ENCODE measurements around the gene STIM1. TPM values are rescaled to one million over a fixed set of nuclear protein-coding genes. Genes with fewer than 3 reads are reported as not detected.
"Not testable (repeated sequence)": the region's sequence is repeated elsewhere in the genome, so short reads cannot be mapped to it uniquely, and the experiment has no call there.

STIM1 gene
- total RNA-seq, 1 donor from 2014 or later = 9.6 TPM

DNA sequence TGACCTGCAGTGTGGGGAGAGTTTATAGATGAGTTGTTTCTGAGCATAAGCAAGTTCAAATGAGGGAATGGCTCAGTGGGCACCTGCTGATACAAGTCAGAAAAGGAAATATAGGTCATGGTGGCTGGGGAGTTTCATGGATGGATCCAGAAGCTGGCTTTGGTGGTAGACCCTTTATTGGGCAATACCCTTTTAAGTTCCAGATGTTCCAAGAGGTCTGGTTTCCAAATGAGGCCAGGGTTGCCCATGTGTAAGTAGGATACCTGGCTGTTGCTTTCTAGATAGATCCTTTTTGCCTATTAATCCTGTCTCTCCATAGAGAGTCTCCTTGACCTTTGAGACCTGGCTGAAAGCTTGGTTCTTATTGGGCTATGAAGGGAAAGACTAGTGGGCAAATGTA, 2.2 kb downstream of the STIM1 start:
- Mint-ChIP-seq H3K36me3 (ENCODE audit: unreplicated experiment) (no peaks in the 10 kb centered on the region), H3K27me3 (ENCODE audit: unreplicated experiment) (peaks cover 3% of the 10 kb centered on the region), H3K4me3 (ENCODE audit: unreplicated experiment) (no peak overlapping the region), H3K9me3 (ENCODE audit: unreplicated experiment) (no peaks in the 10 kb centered on the region), H3K27ac (ENCODE audit: unreplicated experiment) (no peak overlapping the region), H3K4me1 (ENCODE audit: low read depth, unreplicated experiment) (no peaks in the 10 kb centered on the region)
- TF ChIP-seq, protein P1, sequence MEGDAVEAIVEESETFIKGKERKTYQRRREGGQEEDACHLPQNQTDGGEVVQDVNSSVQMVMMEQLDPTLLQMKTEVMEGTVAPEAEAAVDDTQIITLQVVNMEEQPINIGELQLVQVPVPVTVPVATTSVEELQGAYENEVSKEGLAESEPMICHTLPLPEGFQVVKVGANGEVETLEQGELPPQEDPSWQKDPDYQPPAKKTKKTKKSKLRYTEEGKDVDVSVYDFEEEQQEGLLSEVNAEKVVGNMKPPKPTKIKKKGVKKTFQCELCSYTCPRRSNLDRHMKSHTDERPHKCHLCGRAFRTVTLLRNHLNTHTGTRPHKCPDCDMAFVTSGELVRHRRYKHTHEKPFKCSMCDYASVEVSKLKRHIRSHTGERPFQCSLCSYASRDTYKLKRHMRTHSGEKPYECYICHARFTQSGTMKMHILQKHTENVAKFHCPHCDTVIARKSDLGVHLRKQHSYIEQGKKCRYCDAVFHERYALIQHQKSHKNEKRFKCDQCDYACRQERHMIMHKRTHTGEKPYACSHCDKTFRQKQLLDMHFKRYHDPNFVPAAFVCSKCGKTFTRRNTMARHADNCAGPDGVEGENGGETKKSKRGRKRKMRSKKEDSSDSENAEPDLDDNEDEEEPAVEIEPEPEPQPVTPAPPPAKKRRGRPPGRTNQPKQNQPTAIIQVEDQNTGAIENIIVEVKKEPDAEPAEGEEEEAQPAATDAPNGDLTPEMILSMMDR (IDR thresholded peaks at IDR 0.05; ENCODE audit: partially characterized antibody, unreplicated experiment) = no peak
- DNase-seq = no peak

DNA sequence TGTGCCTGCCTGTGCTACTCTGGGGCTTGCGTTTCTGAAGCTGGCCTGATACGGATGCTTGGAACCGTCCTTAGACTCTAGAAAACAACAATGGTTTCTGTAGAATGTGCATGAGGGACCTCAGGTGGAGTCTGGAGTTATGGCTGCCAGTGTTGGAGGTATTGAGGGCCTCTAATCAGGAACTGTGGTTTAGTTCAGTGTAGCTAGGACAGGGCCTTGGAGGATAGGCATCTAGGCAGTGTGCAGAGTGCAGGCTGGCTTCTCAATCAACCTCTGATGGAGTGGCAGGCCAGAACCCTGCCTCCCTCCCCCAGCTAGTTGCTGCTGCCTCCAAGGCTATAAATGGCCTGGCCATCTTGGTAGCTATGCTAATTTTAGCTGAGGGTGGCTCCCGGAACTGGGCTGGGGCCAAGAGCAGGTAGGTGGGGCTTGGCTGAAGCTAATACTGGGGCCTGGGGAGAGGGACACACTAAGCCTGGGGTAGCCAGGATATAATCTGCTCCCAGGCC, 4.0 kb downstream of the STIM1 start:
- H3K9me3 Mint-ChIP-seq (ENCODE audit: unreplicated experiment) = no peaks in the 10 kb centered on the region
- H3K27me3 Mint-ChIP-seq (ENCODE audit: unreplicated experiment) = peaks cover 3% of the 10 kb centered on the region
- no peak overlapping the region for H3K4me3 Mint-ChIP-seq (ENCODE audit: unreplicated experiment)
- H3K27ac Mint-ChIP-seq (ENCODE audit: unreplicated experiment) = no peak overlapping the region
- TF ChIP-seq, protein P1 (IDR thresholded peaks at IDR 0.05; ENCODE audit: partially characterized antibody, unreplicated experiment) = no peak
- no peaks in the 10 kb centered on the region for H3K36me3 Mint-ChIP-seq (ENCODE audit: unreplicated experiment)
- H3K4me1 Mint-ChIP-seq (ENCODE audit: low read depth, unreplicated experiment) = no peaks in the 10 kb centered on the region
- DNase-seq = no peak

DNA sequence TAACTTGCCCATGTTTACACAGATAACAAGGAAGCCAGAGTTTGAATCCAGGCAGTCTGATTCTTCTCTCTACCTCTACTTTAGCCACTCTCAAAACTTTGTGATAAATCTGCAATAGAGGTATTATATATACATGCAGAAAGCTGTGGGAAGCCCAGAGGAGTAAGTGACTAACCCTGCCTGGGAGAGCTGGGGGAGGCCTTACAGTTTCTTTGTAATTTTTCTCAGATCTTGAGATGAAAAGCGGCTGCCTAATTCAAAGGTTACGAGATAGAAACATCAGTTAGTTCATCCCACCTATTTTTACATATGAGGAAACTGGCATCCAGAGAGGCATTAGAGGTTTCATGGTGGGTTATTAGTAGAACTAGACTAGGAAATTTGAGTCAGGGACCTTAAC, 4.9 kb downstream of the STIM1 start:
- no peaks in the 10 kb centered on the region for H3K4me1 Mint-ChIP-seq (ENCODE audit: low read depth, unreplicated experiment)

DNA sequence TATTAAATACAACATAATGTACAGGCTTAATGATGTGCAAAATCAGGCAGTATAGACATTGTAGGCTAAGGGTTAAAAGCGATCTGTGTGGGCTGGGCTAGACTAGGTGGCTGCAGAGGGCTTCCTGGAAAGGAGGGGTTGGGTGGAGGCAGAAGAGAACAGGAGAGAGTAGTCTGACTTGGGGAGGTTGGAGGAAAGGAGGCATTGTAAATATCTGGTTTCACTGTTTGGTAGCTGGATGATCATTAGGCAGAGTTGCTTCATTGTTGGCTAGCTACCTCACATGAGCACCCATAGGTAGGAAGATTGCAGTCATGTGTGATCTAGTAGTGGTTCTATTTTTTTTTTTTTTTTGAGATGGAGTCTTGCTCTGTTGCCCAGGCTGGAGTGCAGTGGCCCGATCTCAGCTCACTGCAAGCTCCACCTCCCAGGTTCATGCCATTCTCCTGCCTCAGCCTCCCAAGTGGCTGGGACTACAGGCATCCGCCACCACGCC, 5.5 kb downstream of the STIM1 start:
- H3K9me3 Mint-ChIP-seq (ENCODE audit: unreplicated experiment); H3K4me3 Mint-ChIP-seq (ENCODE audit: unreplicated experiment); DNase-seq; H3K36me3 Mint-ChIP-seq (ENCODE audit: unreplicated experiment); H3K27me3 Mint-ChIP-seq (ENCODE audit: unreplicated experiment); H3K4me1 Mint-ChIP-seq (ENCODE audit: low read depth, unreplicated experiment); H3K27ac Mint-ChIP-seq (ENCODE audit: unreplicated experiment): not testable (repeated sequence)

More for the DNA sequence above, 4.9 kb downstream of the STIM1 start:
- TF ChIP-seq, protein P1 (IDR thresholded peaks at IDR 0.05; ENCODE audit: partially characterized antibody, unreplicated experiment) = no peak
- Mint-ChIP-seq H3K9me3 (ENCODE audit: unreplicated experiment) (no peaks in the 10 kb centered on the region), H3K36me3 (ENCODE audit: unreplicated experiment) (no peaks in the 10 kb centered on the region), H3K27ac (ENCODE audit: unreplicated experiment) (no peak overlapping the region), H3K4me3 (ENCODE audit: unreplicated experiment) (no peak overlapping the region), H3K27me3 (ENCODE audit: unreplicated experiment) (peaks cover 3% of the 10 kb centered on the region)
- DNase-seq = no peak

DNA sequence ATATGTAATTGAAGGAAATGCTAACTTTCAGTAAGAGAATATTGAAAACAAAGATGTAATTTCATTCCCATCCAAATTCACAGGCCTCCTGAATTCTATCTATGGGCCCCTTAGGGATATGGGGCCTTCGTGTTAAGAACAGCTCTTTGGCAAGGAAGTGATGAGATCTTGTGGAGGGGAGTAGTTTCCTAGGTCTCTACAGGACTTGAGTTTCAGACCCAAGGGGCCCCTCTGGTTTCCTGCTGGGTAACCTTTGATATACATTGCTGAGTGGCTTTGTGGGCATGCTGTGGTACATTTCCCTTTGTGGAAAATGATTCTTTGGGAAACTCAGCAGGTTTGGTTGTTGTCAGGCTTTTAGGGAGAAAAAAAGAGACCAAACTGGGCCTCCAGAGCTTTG, 6.2 kb downstream of the STIM1 start:
- no peak overlapping the region for H3K27ac Mint-ChIP-seq (ENCODE audit: unreplicated experiment)
- DNase-seq = no peak
- TF ChIP-seq, protein P1 (IDR thresholded peaks at IDR 0.05; ENCODE audit: partially characterized antibody, unreplicated experiment) = no peak
- H3K9me3 Mint-ChIP-seq (ENCODE audit: unreplicated experiment) = no peaks in the 10 kb centered on the region
- no peak overlapping the region for H3K4me3 Mint-ChIP-seq (ENCODE audit: unreplicated experiment)
- no peaks in the 10 kb centered on the region for H3K36me3 Mint-ChIP-seq (ENCODE audit: unreplicated experiment)
- no peaks in the 10 kb centered on the region for H3K4me1 Mint-ChIP-seq (ENCODE audit: low read depth, unreplicated experiment)
- peaks cover 3% of the 10 kb centered on the region for H3K27me3 Mint-ChIP-seq (ENCODE audit: unreplicated experiment)
